Endothelial cell of umbilical vein (primary cell): ENCODE data around the gene DPP10. TPM values are rescaled to one million over a fixed set of nuclear protein-coding genes. Genes with fewer than 3 reads are reported as not detected.

Source experiments
- BruUV-seq: library from RNA; stranded (reverse); fragments of 400-500 nt; replicated peaks from 2 replicates; lab custom pipeline; 2021; lab: Mats Ljungman, UMichigan
- CTCF ChIA-PET: fragments of 300-600, 350-600 bp; sonication (Branson Sonifier 250); formaldehyde crosslinking; loops from one replicate; lab custom pipeline; 2021; ENCODE audit warnings: antibody characterized with exemption, inconsistent platforms; lab: Charles Lee
- POLR2A ChIA-PET: fragments of 300-600, 350-600 bp; sonication (Branson Sonifier 250); formaldehyde crosslinking; loops from one replicate; lab custom pipeline; 2021; ENCODE audit warnings: antibody characterized with exemption, inconsistent platforms; lab: Charles Lee
- DNase-seq: peaks from one replicate; pipeline ENCODE4 v3.0.0-alpha.2; 2011; ENCODE audit warnings: low read depth, low spot score
- FAIRE-seq: peaks from 2 replicates; lab custom pipeline; 2011; peaks lifted over from hg19 to GRCh38; lab: Jason Lieb, UNC
- H2AFZ ChIP-seq: 2 replicates; pipeline ENCODE4 v1.6.0; 2012; ENCODE audit warnings: low read depth, low read length, control low read depth, inconsistent platforms
- H3K27ac ChIP-seq: 2 replicates; pipeline ENCODE4 v1.5.1; 2011; ENCODE audit warnings: low read depth, mild to moderate bottlenecking, control low read depth, low read length, moderate library complexity; ENCODE audit not compliant: insufficient read depth
- H3K27me3 ChIP-seq, 2 experiments: 2 replicates each; pipeline versions ENCODE4 v1.6.0 to v1.6.1; 2011; ENCODE audit warnings: low read length in 2 of 2, mixed read lengths in 1 of 2; ENCODE audit not compliant: control insufficient read depth in 2 of 2, insufficient read depth in 2 of 2
- H3K36me3 ChIP-seq, 2 experiments: 2 replicates in 1 of 2; 3 replicates in 1 of 2; pipeline ENCODE4 v1.5.1; 2011; ENCODE audit warnings: low read length in 2 of 2, mild to moderate bottlenecking in 1 of 2, moderate library complexity in 1 of 2; ENCODE audit not compliant: control insufficient read depth in 2 of 2, insufficient read depth in 2 of 2; ENCODE audit errors: extremely low read depth in 1 of 2
- H3K4me1 ChIP-seq: 3 replicates; pipeline ENCODE4 v1.5.1; 2011; ENCODE audit warnings: mild to moderate bottlenecking, low read length; ENCODE audit not compliant: control insufficient read depth, insufficient read depth; ENCODE audit errors: extremely low read depth
- H3K4me2 ChIP-seq: 2 replicates; pipeline ENCODE4 v1.6.1; 2011; ENCODE audit warnings: low read length, control low read depth, mixed read lengths; ENCODE audit not compliant: insufficient read depth
- H3K4me3 ChIP-seq, 3 experiments: fragments of 200-600 bp in 1 of 3; sonication (generic), shearing (Covaris generic) in 1 of 3; replicated peaks in 1 of 3; 2 replicates each; pipeline ENCODE4 v1.5.1; 2011 to 2016; ENCODE audit warnings: control low read depth in 3 of 3, low read length in 3 of 3, mild to moderate bottlenecking in 2 of 3, inconsistent platforms in 1 of 3, low read depth in 1 of 3, moderate library complexity in 1 of 3; ENCODE audit not compliant: insufficient read depth in 1 of 3
- H3K79me2 ChIP-seq: 2 replicates; pipeline ENCODE4 v1.6.0; 2012; ENCODE audit warnings: low read length, inconsistent platforms; ENCODE audit not compliant: control insufficient read depth, insufficient read depth
- H3K9ac ChIP-seq: replicated peaks from 2 replicates; pipeline ENCODE3; 2011; ENCODE audit warnings: low read length, control low read depth; ENCODE audit not compliant: insufficient read depth; ENCODE audit errors: extremely low read depth
- H3K9me1 ChIP-seq: replicated peaks from 3 replicates; pipeline ENCODE4 v1.6.0; 2011; ENCODE audit warnings: mild to moderate bottlenecking, low read length; ENCODE audit not compliant: control insufficient read depth, insufficient read depth; ENCODE audit errors: extremely low read depth
- H3K9me3 ChIP-seq: replicated peaks from 2 replicates; pipeline ENCODE4 v1.5.1; 2012; ENCODE audit warnings: low read length, inconsistent platforms; ENCODE audit not compliant: control insufficient read depth, insufficient read depth
- H4K20me1 ChIP-seq: replicated peaks from 2 replicates; pipeline ENCODE3; 2011; ENCODE audit warnings: mild to moderate bottlenecking, low read length; ENCODE audit not compliant: control insufficient read depth, insufficient read depth; ENCODE audit errors: extremely low read depth
- EZH2 ChIP-seq: IDR thresholded peaks from 2 replicates; pipeline ENCODE4 v1.6.1; 2012; ENCODE audit warnings: borderline replicate concordance, low read depth, mild to moderate bottlenecking, moderate library complexity, low read length, inconsistent platforms; ENCODE audit not compliant: severe bottlenecking
- FOS ChIP-seq: IDR thresholded peaks from 2 replicates; pipeline ENCODE4 v1.6.1; 2011; ENCODE audit warnings: mild to moderate bottlenecking, low read length, moderate library complexity, borderline replicate concordance; ENCODE audit not compliant: insufficient read depth
- GATA2 ChIP-seq: IDR thresholded peaks from 2 replicates; pipeline ENCODE4 v1.7.0; 2011; ENCODE audit warnings: low read depth, mild to moderate bottlenecking, moderate library complexity, mixed read lengths, low read length; ENCODE audit not compliant: insufficient read length, insufficient read depth
- JUN ChIP-seq: IDR thresholded peaks from 2 replicates; pipeline ENCODE4 v1.6.1; 2011; ENCODE audit warnings: borderline replicate concordance, low read depth; ENCODE audit not compliant: insufficient read length, insufficient read depth
- MYC ChIP-seq: IDR thresholded peaks from one replicate; pipeline ENCODE4 v1.6.1; 2011; ENCODE audit warnings: mild to moderate bottlenecking, low read depth, low read length
- POLR2A ChIP-seq: IDR thresholded peaks from 2 replicates; pipeline ENCODE4 v1.6.1; 2012; ENCODE audit warnings: low read depth, mild to moderate bottlenecking, control low read depth, low read length
- POLR2AphosphoS5 ChIP-seq: IDR thresholded peaks from 2 replicates; pipeline ENCODE4 v1.6.1; 2012; ENCODE audit warnings: low read depth, mild to moderate bottlenecking, control low read depth, low read length, moderate library complexity; ENCODE audit not compliant: insufficient read depth
- dilution Hi-C: fragments of 300-500 bp; cut with MboI; formaldehyde crosslinking; loops from one replicate; pipeline ENCODE4 v1.15.0; 2019; ENCODE audit warnings: low sequenced_read_pairs; ENCODE audit not compliant: extremely low pct_ligation_motif_present
- intact Hi-C: fragments of 100-400 bp; cut with micrococcal nuclease; formaldehyde crosslinking; loops from one replicate; pipeline ENCODE4 v1.10.0; 2022
- polyA plus RNA-seq, 4 experiments: library from polyadenylated mRNA; depleted of rRNA in 3 of 4; stranded (reverse) in 3 of 4; unstranded in 1 of 4; fragments of >200 nt; gene quantifications; 2 replicates each; pipeline versions ENCODE4 v1.2.1 to v1.2.3, GENCODE V29; 2011 to 2012; ENCODE audit warnings: missing spikeins in 1 of 4
- total RNA-seq: library from RNA; stranded (reverse); gene quantifications from 2 replicates; pipeline ENCODE4 v1.2.3, GENCODE V29; 2021
- TF ChIP-seq, protein P1 (sequence below): IDR thresholded peaks from 2 replicates; pipeline ENCODE4 v1.6.1; 2011; ENCODE audit not compliant: insufficient read depth, insufficient read length
- TF ChIP-seq, protein P2 (sequence below), 2 donors: IDR thresholded peaks; 1 replicate in 1 of 2; 2 replicates in 1 of 2; pipeline ENCODE4 v1.5.1; 2011; ENCODE audit warnings: low read length in 2 of 2, mild to moderate bottlenecking in 2 of 2, moderate library complexity in 2 of 2, control low read depth in 1 of 2, inconsistent platforms in 1 of 2, low read depth in 1 of 2; ENCODE audit not compliant: insufficient read depth in 1 of 2; ENCODE audit errors: extremely low read depth in 1 of 2

Gene DPP10
- total and polyA plus RNA-seq, 2 donors (not counting 3 experiments of a cell fraction or from before 2014, with no cell fraction given) = not detected

DNA sequence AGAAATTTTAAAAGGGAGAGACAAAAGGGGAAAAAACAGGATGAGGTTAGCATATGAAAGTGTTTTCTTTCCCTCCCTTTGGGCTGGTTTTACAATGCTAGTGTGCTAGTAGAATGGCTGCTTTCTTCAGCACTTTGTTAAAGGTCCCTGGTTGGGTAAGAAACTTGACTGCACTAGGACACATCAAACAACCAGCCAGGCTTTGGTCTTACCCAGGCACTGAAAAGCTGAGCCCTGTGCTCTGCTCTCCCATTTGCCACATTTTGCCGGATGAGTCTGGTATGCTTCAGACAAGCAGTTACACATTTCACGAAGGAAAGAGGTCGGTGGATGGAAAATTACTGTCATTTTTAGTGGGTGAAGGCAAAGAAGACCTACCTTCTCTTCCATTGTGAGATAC, 242.0 kb downstream of the DPP10 start:
- H4K20me1 ChIP-seq = no peaks in the 10 kb centered on the region

DNA sequence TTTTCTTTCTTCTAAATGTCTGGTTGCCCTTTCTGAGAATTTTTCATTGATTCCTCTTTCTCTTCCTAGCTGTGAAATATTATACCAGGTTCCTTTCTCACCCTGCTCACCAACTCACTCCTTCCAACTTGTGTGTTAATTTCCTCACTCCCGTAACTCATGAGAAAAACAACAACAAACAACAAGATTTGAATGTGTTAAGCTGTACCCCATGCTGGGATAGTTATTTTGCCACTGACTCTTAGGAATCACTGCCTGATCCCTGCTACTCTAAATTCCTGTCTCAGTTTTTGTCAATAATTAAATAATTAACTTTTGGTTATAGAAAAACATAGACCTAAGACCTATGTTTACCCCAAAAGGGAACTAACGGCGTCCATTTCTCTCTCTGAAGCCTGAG, 242.7 kb downstream of the DPP10 start:
- Histone ChIP-seq H2AFZ (no peak overlapping the region), H3K9me3 (peaks cover 3% of the 10 kb centered on the region), H3K4me2 (no peak overlapping the region), H3K4me1 (no peaks in the 10 kb centered on the region), H3K36me3 (no peaks in the 10 kb centered on the region), H3K27me3 (no peaks in the 10 kb centered on the region), H3K9me1 (no peaks in the 10 kb centered on the region), H4K20me1 (no peaks in the 10 kb centered on the region), H3K9ac (no peak overlapping the region), H3K4me3 (no peak overlapping the region), H3K79me2 (no peaks in the 10 kb centered on the region), H3K27ac (no peak overlapping the region)
- dilution Hi-C loops = no loop called here
- ChIA-PET POLR2A (no interaction called here), CTCF (no interaction called here)
- no peak for TF ChIP-seq POLR2AphosphoS5
- no peak for TF ChIP-seq FOS
- TF ChIP-seq, protein P1, sequence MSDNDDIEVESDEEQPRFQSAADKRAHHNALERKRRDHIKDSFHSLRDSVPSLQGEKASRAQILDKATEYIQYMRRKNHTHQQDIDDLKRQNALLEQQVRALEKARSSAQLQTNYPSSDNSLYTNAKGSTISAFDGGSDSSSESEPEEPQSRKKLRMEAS = no peak
- TF ChIP-seq GATA2 = no peak
- no peak for TF ChIP-seq POLR2A
- TF ChIP-seq, protein P2, sequence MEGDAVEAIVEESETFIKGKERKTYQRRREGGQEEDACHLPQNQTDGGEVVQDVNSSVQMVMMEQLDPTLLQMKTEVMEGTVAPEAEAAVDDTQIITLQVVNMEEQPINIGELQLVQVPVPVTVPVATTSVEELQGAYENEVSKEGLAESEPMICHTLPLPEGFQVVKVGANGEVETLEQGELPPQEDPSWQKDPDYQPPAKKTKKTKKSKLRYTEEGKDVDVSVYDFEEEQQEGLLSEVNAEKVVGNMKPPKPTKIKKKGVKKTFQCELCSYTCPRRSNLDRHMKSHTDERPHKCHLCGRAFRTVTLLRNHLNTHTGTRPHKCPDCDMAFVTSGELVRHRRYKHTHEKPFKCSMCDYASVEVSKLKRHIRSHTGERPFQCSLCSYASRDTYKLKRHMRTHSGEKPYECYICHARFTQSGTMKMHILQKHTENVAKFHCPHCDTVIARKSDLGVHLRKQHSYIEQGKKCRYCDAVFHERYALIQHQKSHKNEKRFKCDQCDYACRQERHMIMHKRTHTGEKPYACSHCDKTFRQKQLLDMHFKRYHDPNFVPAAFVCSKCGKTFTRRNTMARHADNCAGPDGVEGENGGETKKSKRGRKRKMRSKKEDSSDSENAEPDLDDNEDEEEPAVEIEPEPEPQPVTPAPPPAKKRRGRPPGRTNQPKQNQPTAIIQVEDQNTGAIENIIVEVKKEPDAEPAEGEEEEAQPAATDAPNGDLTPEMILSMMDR (IDR thresholded peaks at IDR 0.05; ENCODE audit: extremely low read depth in 1 of 2, insufficient read depth in 1 of 2, low read depth in 1 of 2, low read length in 2 of 2) = no peak
- no peak for TF ChIP-seq MYC
- no peak for TF ChIP-seq EZH2
- TF ChIP-seq JUN = no peak
- BruUV-seq = no TSS peak
- intact Hi-C loops = no loop called here
- FAIRE-seq (no peak), DNase-seq (no peak)

More for the DNA sequence above, 242.0 kb downstream of the DPP10 start:
- ChIA-PET POLR2A (no interaction called here), CTCF (no interaction called here)
- no peak overlapping the region for H2AFZ ChIP-seq
- DNase-seq (no peak), FAIRE-seq (no peak)
- no peak overlapping the region for H3K27ac ChIP-seq
- intact Hi-C loops (no loop called here), dilution Hi-C loops (no loop called here)
- no peaks in the 10 kb centered on the region for H3K36me3 ChIP-seq
- no peaks in the 10 kb centered on the region for H3K27me3 ChIP-seq
- TF ChIP-seq POLR2A (no peak), POLR2AphosphoS5 (no peak), FOS (no peak), GATA2 (no peak), JUN (no peak), MYC (no peak), EZH2 (no peak)
- TF ChIP-seq, protein P2 (IDR thresholded peaks at IDR 0.05; ENCODE audit: extremely low read depth in 1 of 2, insufficient read depth in 1 of 2, low read depth in 1 of 2, low read length in 2 of 2) = no peak
- H3K9ac ChIP-seq = no peak overlapping the region
- BruUV-seq = no TSS peak
- no peaks in the 10 kb centered on the region for H3K9me1 ChIP-seq
- no peak overlapping the region for H3K4me2 ChIP-seq
- no peak overlapping the region for H3K4me3 ChIP-seq
- H3K79me2 ChIP-seq = no peaks in the 10 kb centered on the region
- H3K4me1 ChIP-seq = no peaks in the 10 kb centered on the region
- peaks cover 3% of the 10 kb centered on the region for H3K9me3 ChIP-seq
